LNCaP clone FGC (cell line): ENCODE results near the gene TRIOBP.

Source experiments
- DNase-seq: peaks from one replicate; pipeline ENCODE4 v3.0.0-alpha.2; 2011; ENCODE audit warnings: low read depth
- H3K4me3 ChIP-seq: 2 replicates; pipeline ENCODE4 v1.5.1; 2011; ENCODE audit warnings: mild to moderate bottlenecking, low read depth, low read length, control low read depth
- TF ChIP-seq, protein P1 (sequence below): IDR thresholded peaks from 2 replicates; pipeline ENCODE4 v1.5.1; 2012; ENCODE audit warnings: mild to moderate bottlenecking; ENCODE audit not compliant: control insufficient read depth, insufficient read depth; ENCODE audit errors: extremely low read depth

The TRIOBP gene

DNA sequence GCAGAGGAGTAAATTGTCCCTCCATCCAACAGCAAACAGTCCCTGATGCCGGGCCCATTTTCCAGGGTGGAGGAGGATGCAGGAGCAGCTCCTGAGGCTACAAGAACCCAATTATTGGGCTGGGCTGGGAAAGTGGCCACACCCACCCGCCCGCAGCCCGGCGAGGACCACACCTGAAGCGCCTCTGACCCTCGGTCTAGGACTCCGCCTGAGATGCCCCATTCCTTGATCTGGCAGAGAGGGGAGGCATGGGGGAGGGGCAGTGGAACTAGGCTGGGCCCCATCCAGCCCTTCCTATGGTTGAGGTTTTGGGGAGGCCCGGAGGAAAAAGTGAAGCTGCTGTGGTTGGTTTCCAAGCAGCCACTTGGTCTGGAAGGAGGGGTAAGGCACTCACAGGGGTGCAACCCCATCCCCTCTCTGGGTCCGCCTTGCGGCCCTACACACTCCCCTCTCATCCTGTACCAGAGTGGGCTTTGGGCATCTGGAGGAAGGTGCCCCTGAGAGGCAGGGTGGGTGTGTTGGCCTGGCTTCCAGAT lies 23.9 kb upstream of the TRIOBP start:
- TF ChIP-seq, protein P1, sequence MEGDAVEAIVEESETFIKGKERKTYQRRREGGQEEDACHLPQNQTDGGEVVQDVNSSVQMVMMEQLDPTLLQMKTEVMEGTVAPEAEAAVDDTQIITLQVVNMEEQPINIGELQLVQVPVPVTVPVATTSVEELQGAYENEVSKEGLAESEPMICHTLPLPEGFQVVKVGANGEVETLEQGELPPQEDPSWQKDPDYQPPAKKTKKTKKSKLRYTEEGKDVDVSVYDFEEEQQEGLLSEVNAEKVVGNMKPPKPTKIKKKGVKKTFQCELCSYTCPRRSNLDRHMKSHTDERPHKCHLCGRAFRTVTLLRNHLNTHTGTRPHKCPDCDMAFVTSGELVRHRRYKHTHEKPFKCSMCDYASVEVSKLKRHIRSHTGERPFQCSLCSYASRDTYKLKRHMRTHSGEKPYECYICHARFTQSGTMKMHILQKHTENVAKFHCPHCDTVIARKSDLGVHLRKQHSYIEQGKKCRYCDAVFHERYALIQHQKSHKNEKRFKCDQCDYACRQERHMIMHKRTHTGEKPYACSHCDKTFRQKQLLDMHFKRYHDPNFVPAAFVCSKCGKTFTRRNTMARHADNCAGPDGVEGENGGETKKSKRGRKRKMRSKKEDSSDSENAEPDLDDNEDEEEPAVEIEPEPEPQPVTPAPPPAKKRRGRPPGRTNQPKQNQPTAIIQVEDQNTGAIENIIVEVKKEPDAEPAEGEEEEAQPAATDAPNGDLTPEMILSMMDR = no peak
- no peak for DNase-seq
- H3K4me3 ChIP-seq = no peak overlapping the region

DNA sequence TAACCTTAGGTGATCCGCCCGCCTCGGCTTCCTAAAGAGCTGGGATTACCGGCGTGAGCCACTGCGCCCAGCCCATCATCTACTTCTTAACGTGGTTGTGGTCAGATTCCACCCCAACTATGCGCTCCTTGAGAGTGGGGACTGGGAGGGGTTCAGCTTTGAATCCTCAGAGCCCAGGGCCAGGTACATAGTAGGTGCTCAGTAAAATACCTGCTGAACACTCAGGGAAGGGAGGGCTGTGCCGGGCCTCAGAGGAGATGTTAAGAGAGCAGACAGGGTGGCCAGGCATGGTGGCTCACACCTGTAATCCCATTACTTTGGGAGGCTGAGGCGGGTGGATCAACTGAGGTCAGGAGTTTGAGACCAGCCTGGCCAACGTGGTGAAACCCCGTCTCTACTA lies 22.6 kb upstream of the TRIOBP start:
- no peak for DNase-seq
- H3K4me3 ChIP-seq = no peak overlapping the region
- TF ChIP-seq, protein P1 = no peak

DNA sequence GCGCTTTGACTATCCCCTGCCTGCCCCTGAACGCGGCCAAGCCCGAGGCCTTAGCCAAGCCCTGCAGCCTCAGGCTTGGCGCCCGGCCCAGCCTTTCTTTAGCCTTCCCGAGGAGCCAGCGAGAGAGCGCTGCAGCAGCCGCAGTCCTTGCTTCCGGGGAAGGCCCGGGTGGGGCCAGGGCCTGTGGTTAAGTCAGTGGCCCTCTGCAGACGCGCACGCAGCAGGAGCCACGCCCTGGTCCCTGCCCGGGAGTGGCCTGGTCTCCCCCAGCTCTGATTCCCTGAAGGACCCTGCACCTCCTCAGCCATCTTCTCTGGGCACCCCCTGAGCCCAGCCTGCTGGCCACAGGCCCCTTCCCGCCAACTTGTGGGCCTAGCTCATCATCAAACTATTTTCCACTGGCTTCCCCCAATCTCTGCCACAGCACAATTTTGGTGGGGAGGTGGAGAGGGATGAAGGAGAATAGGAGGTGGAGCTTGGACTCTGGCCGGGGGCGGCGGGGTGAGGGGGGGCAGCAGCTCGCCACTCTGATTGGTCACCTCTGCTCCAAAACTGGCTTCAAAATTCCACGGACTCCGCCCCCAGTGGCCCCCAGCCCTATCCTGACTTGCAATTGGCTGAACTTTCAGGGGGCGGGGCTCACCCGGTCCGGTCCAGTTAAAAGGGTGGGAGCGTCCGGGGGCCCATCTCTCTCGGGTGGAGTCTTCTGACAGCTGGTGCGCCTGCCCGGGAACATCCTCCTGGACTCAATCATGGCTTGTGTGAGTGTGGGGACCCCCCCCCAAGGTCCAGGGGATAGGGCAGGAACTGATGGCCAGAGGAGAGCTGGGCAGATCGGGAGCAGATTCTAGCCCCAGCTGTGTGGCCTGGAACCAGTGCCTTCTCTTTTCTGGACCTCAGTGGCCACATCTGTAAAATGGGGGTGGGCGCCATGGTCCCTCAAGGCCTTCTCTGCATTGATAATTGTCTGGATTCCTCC lies 21.6 kb upstream of the TRIOBP start, which contains the start of gene LGALS1:
LGALS1 (plus strand) TSS at position 686 of the 979 bp plus-strand sequence; CDS start at position 753, 67 bp downstream.
- DNase-seq = no peak
- no peak within 1 kb of the TSS for H3K4me3 ChIP-seq
- TF ChIP-seq, protein P1 = no peak

DNA sequence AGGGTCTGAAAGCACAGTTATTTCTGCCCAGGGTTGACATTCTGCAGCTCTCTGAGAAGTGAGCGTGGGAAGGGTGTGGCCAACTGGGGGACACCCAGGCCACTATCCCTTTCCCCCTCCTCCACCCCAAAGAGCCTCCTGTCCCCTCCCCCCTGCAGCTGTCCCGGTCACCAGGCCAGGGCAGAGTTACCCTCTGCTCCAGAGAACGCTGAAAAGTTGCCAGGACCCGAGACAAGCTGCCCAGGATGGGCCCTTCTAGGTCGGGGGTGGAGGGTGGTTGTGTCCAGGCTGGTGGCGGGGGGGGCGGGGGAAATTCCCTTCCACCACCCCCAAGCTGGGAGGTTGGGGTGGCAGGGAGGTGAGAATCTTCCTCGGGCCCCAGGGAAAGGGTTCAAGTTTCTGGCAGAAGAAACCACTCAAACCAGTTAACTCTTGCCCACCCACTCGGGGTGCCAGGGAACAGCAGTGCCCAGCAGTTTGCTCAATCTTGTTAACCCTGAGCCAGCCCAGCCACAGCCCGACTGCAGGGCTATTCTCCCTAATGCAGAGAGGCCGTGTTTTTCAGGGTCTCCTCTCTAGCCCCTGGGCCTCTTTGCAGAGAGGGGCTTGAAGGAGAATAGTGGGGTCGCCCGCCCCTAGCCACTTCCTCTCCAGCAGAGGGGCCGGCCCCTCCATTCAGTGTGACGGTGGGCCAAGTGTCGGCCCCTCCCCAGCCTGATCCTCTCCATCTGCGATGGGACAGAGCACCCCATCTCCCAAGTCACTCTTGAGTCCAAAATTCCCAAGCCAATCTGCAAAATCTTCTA lies 20.7 kb upstream of the TRIOBP start:
- H3K4me3 ChIP-seq = no peak overlapping the region
- TF ChIP-seq, protein P1 = no peak
- DNase-seq = no peak

DNA sequence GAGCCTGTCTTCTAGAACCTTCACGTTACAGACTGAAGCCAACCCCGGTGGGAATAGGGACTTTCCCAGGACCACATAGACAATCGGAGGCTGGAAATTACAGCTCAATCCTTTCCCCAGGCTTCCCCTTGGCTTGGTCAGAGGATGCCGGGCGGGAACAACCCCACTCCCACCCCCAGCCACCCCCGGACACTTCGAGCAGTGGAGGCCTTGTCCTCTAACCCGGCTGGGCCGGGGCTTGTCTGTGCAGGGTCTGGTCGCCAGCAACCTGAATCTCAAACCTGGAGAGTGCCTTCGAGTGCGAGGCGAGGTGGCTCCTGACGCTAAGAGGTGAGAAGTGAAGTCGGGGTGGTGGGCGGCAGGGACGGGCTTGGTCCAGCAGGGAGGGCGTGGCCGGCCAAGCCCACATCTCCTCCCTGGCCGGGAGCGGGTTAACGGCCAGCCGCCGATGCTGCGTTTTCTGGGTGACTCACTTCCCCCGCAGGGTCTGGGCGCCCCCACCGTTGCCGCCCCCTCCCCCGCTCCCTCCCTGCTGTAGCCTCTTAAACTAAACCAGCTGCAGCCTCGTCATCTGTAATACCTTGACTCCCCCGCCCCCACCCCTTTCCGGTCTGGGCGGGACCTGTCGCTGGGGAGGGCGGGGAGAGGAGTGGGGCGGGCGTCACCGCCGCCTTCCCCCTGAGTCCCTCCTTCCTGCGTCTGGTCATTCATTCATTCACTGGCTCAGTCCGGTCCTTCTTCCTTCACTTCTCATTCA lies 19.9 kb upstream of the TRIOBP start:
- TF ChIP-seq, protein P1 = no peak
- DNase-seq = no peak
- H3K4me3 ChIP-seq = no peak overlapping the region

DNA sequence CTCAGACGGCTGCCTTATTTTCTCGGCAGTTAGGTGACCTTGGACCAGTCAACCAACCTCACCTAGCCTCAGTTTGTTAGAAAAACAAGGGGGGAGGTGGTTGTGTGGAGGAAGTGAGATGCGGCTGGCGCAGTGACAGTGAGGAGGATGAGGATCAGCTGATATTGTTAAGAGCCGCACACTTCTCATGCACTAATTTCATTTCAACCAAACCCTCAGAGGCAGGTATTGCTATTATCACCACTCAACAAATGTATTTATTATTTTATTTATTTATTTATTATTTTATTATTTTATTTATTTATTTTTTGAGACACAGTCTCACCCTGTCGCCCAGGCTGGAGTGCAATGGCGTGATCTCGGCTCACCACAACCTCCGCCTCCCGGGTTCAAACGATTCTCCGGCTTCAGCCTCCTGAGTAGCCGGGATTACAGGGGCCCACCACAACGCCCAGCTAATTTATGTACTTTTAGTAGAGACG lies 19.3 kb upstream of the TRIOBP start:
- H3K4me3 ChIP-seq = no peak overlapping the region
- TF ChIP-seq, protein P1 = no peak
- no peak for DNase-seq
